K562 (cell line): Measurements from ENCODE around the gene NPAS3. TPM values are rescaled to one million over a fixed set of nuclear protein-coding genes. Genes with fewer than 3 reads are reported as not detected.

Experiments used
- ATAC-seq: fragments of 200-7000 bp; cut with Tn5 transposase; 3 replicates; pipeline ENCODE4 v1.9.1; 2020; ENCODE audit warnings: moderate library complexity
- BruUV-seq: library from RNA; stranded (reverse); fragments of 400-500 nt; replicated peaks from 2 replicates; lab custom pipeline; 2021; lab: Mats Ljungman, UMichigan
- CTCF ChIA-PET: fragments of 300-600 bp; formaldehyde crosslinking; extraction: SDS; loops from one replicate; lab custom pipeline; 2021; ENCODE audit warnings: low intra/inter-chr PET ratio; lab: Yijun Ruan, JAX
- POLR2A ChIA-PET: fragments of 300-600, 350-650 bp; sonication (Branson Sonifier 250); formaldehyde crosslinking; extraction: SDS; loops from one replicate; lab custom pipeline; 2021; ENCODE audit warnings: antibody characterized with exemption, inconsistent platforms; lab: Yijun Ruan, JAX
- DNase-seq, 4 experiments: peaks; one replicate each; pipeline versions ENCODE4 v3.0.0 to v3.0.0-alpha.2; 2011 to 2018; ENCODE audit warnings: low spot score in 3 of 4, mixed read lengths in 3 of 4; ENCODE audit errors: extremely low read depth in 1 of 4
- FAIRE-seq: peaks from 2 replicates; lab custom pipeline; 2011; peaks lifted over from hg19 to GRCh38; lab: Jason Lieb, UNC
- H2AFZ ChIP-seq: 2 replicates; pipeline ENCODE4 v1.6.0; 2011; ENCODE audit warnings: low read depth, low read length, control low read depth, inconsistent platforms
- H3K27ac ChIP-seq: fragments of 200-600 bp; 3 replicates; pipeline ENCODE4 v1.8.0; 2011; ENCODE audit warnings: low read depth, mild to moderate bottlenecking, control low read depth, inconsistent platforms, low read length, moderate library complexity, mixed read lengths; ENCODE audit errors: extremely low read depth
- H3K27me3 ChIP-seq, 2 experiments: fragments of 300-600 bp in 1 of 2; 2 replicates in 1 of 2; 3 replicates in 1 of 2; pipeline versions ENCODE4 v1.6.0 to v1.8.0; 2011; ENCODE audit warnings: inconsistent platforms in 2 of 2, low read length in 2 of 2, mild to moderate bottlenecking in 1 of 2, mixed read lengths in 1 of 2, moderate library complexity in 1 of 2; ENCODE audit not compliant: control insufficient read depth in 2 of 2, insufficient read depth in 2 of 2
- H3K36me3 ChIP-seq: fragments of 300-600 bp; 3 replicates; pipeline ENCODE4 v1.8.0; 2011; ENCODE audit warnings: mild to moderate bottlenecking, low read length, inconsistent platforms; ENCODE audit not compliant: control insufficient read depth, insufficient read depth
- H3K4me1 ChIP-seq, 2 experiments: fragments of 200-600 bp in 1 of 2; replicated peaks in 1 of 2; 2 replicates in 1 of 2; 3 replicates in 1 of 2; pipeline versions ENCODE4 v1.5.1 to v1.8.0; 2011; ENCODE audit warnings: inconsistent platforms in 2 of 2, low read length in 2 of 2, mild to moderate bottlenecking in 1 of 2, mixed read lengths in 1 of 2, moderate library complexity in 1 of 2; ENCODE audit not compliant: control insufficient read depth in 2 of 2, insufficient read depth in 2 of 2
- H3K4me2 ChIP-seq: 2 replicates; pipeline ENCODE4 v1.6.1; 2011; ENCODE audit warnings: low read length, control low read depth, inconsistent platforms, mixed read lengths; ENCODE audit not compliant: insufficient read depth
- H3K4me3 ChIP-seq: fragments of 200-600 bp; sonication (generic), shearing (Covaris generic); 2 replicates; pipeline ENCODE4 v1.5.1; 2016; ENCODE audit warnings: control low read depth, inconsistent platforms
- H3K79me2 ChIP-seq: fragments of 200-600 bp; 3 replicates; pipeline ENCODE4 v1.8.0; 2011; ENCODE audit warnings: low read length, inconsistent platforms; ENCODE audit not compliant: control insufficient read depth, insufficient read depth
- H3K9ac ChIP-seq, 2 experiments: 2 replicates each; pipeline versions ENCODE4 v1.6.0 to v1.6.1; 2011; ENCODE audit warnings: low read depth in 2 of 2, low read length in 2 of 2, control low read depth in 1 of 2, inconsistent platforms in 1 of 2, mild to moderate bottlenecking in 1 of 2, mixed read lengths in 1 of 2; ENCODE audit not compliant: insufficient read depth in 1 of 2
- H3K9me1 ChIP-seq: one replicate; pipeline ENCODE4 v1.6.0; 2011; ENCODE audit warnings: inconsistent platforms, mild to moderate bottlenecking, low read length, moderate library complexity; ENCODE audit not compliant: control insufficient read depth, insufficient read depth
- H3K9me3 ChIP-seq: replicated peaks from 2 replicates; pipeline ENCODE4 v1.5.1; 2011; ENCODE audit warnings: low read depth, low read length, inconsistent platforms; ENCODE audit not compliant: control insufficient read depth, insufficient read depth
- H4K20me1 ChIP-seq: replicated peaks from 2 replicates; pipeline ENCODE4 v1.6.1; 2011; ENCODE audit warnings: low read length, inconsistent platforms, mixed read lengths; ENCODE audit not compliant: control insufficient read depth, insufficient read depth
- ETS2 ChIP-seq: IDR thresholded peaks from 2 replicates; pipeline ENCODE4 v1.6.1; 2016; ENCODE audit warnings: borderline replicate concordance, missing genetic modification characterization, mild to moderate bottlenecking, moderate library complexity, missing compliant biosample characterization; ENCODE audit not compliant: poor library complexity, severe bottlenecking
- KLF16 ChIP-seq: IDR thresholded peaks from 2 replicates; pipeline ENCODE4 v1.6.1; 2016; ENCODE audit warnings: antibody characterized with exemption
- MCM7 ChIP-seq, 2 experiments: fragments of 450-650 bp; IDR thresholded peaks; 2 replicates each; pipeline ENCODE4 v1.6.1; 2016 to 2018
- MLX ChIP-seq, 2 experiments: fragments of 450-650 bp in 1 of 2; sonication (generic) in 1 of 2; formaldehyde crosslinking; conservative IDR thresholded peaks; 2 replicates each; pipeline versions ENCODE4 v1.4.0 to v1.8.1; 2020 to 2022; ENCODE audit warnings: mild to moderate bottlenecking in 1 of 2, missing genetic modification reagents in 1 of 2
- MTF1 ChIP-seq: fragments of 250-450 bp; sonication (Bioruptor Pico); IDR thresholded peaks from 2 replicates; pipeline ENCODE4 v1.9.0; 2021; ENCODE audit warnings: moderate library complexity, mild to moderate bottlenecking, inconsistent platforms, borderline replicate concordance
- NELFE ChIP-seq: IDR thresholded peaks from 2 replicates; pipeline ENCODE4 v1.6.1; 2011; ENCODE audit warnings: mild to moderate bottlenecking; ENCODE audit not compliant: insufficient read depth, insufficient read length
- NR2C2 ChIP-seq, 2 experiments: fragments of 200-800 bp in 1 of 2; sonication (Bioruptor generic) in 1 of 2; sonication (generic) in 1 of 2; formaldehyde crosslinking in 1 of 2; IDR thresholded peaks; 2 replicates each; pipeline versions ENCODE4 v1.6.1 to v1.8.0; 2016 to 2022; ENCODE audit warnings: mild to moderate bottlenecking in 1 of 2, missing compliant biosample characterization in 1 of 2, missing genetic modification characterization in 1 of 2, missing genetic modification reagents in 1 of 2
- ZNF717 ChIP-seq: fragments of 250-450 bp; sonication (Bioruptor Pico); IDR thresholded peaks from 2 replicates; pipeline ENCODE4 v1.5.0; 2021
- WGBS: fragments of 100-300 bp; shearing (Covaris generic); methylation state at CpG from one replicate; pipeline ENCODE4 v1.1.6; 2016; ENCODE audit warnings: low coverage, mixed read lengths; ENCODE audit not compliant: insufficient coverage; ENCODE audit errors: missing lambda C conversion rate; 5-methylcytosine and 5-hydroxymethylcytosine counted together
- in situ Hi-C: fragments of 300-500 bp; cut with MboI; formaldehyde crosslinking; loops from 4 replicates; pipeline ENCODE4 v1.15.0; 2018; ENCODE audit warnings: inconsistent platforms, mixed read lengths
- intact Hi-C: fragments of 100-400 bp; cut with micrococcal nuclease; formaldehyde crosslinking; loops from 2 replicates; pipeline ENCODE4 v1.14.2; 2022
- polyA plus RNA-seq, 8 experiments: library from polyadenylated mRNA; depleted of rRNA in 4 of 8; stranded (reverse) in 5 of 8; unstranded in 3 of 8; fragments of >200 nt; fragmentation: Nextera tagmentation in 2 of 8; fragmentation: Illumina TruSeq in 1 of 8; extraction: Ambion mirVana in 2 of 8; extraction: Trizol in 1 of 8; gene quantifications; 2 replicates each; pipeline versions ENCODE4 v1.2.1 to v1.2.3, GENCODE V29; 2011 to 2014; ENCODE audit warnings: inconsistent platforms in 1 of 8, missing spikeins in 1 of 8
- total RNA-seq, 7 experiments: library from RNA; depleted of rRNA in 6 of 7; stranded (reverse); fragments of >200 nt in 6 of 7; fragmentation: Illumina TruSeq in 2 of 7; extraction: Trizol in 2 of 7; gene quantifications; 2 replicates each; pipeline versions ENCODE4 v1.2.1 to v1.2.3, GENCODE V29; 2011 to 2021; ENCODE audit warnings: low replicate concordance in 1 of 7
- TF ChIP-seq, protein P1 (sequence below): fragments of 200-400 bp; formaldehyde crosslinking; IDR thresholded peaks from 2 replicates; pipeline ENCODE4 v1.6.1; 2017; ENCODE audit warnings: mild to moderate bottlenecking, low read depth, low read length, moderate library complexity
- TF ChIP-seq, protein P2 (sequence below): fragments of 450-650 bp; IDR thresholded peaks from 2 replicates; pipeline ENCODE4 v1.6.1; 2017; ENCODE audit warnings: antibody characterized with exemption, mild to moderate bottlenecking

Gene NPAS3
- total and polyA plus RNA-seq, 9 of the 15 experiments (the other 6 are each of a cell fraction or from before 2014, with no cell fraction given): 0.04 TPM; not detected in 8

DNA sequence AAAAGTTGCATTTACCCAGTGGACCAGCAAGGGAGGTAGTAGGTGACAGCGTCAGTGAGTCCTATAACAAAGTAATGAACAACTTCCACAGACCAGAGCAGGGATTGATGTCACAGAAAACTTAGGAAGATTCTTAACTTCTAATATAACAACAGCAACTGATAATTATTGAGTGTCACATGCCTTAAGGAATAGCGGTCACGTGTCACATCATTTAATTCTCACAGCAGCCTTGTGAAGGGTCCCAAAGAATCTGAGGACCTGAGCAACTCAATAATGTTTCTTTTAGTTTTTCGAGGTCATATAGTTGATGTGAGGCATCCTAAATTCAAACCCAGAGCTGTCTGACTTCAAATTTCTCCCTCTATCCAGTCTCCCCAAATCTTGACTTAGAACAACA is 590.0 kb downstream of the NPAS3 start:
- Histone ChIP-seq H3K9me3 (no peaks in the 10 kb centered on the region), H3K4me3 (no peak overlapping the region), H3K79me2 (no peaks in the 10 kb centered on the region), H2AFZ (no peak overlapping the region), H3K4me2 (no peak overlapping the region), H3K9me1 (no peaks in the 10 kb centered on the region), H3K36me3 (no peaks in the 10 kb centered on the region), H3K4me1 (no peaks in the 10 kb centered on the region), H3K9ac (no peak overlapping the region), H3K27ac (no peak overlapping the region), H4K20me1 (no peaks in the 10 kb centered on the region), H3K27me3 (no peaks in the 10 kb centered on the region)
- WGBS: 21% methylated on average over 2 of the region's 4 CpGs
- no peak for FAIRE-seq
- CTCF ChIA-PET: no interaction called here
- intact Hi-C loops (no loop called here), in situ Hi-C loops (no loop called here)
- BruUV-seq: no TSS peak
- TF ChIP-seq, protein P1, sequence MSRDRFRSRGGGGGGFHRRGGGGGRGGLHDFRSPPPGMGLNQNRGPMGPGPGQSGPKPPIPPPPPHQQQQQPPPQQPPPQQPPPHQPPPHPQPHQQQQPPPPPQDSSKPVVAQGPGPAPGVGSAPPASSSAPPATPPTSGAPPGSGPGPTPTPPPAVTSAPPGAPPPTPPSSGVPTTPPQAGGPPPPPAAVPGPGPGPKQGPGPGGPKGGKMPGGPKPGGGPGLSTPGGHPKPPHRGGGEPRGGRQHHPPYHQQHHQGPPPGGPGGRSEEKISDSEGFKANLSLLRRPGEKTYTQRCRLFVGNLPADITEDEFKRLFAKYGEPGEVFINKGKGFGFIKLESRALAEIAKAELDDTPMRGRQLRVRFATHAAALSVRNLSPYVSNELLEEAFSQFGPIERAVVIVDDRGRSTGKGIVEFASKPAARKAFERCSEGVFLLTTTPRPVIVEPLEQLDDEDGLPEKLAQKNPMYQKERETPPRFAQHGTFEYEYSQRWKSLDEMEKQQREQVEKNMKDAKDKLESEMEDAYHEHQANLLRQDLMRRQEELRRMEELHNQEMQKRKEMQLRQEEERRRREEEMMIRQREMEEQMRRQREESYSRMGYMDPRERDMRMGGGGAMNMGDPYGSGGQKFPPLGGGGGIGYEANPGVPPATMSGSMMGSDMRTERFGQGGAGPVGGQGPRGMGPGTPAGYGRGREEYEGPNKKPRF: no peak
- TF ChIP-seq KLF16: no peak
- TF ChIP-seq MTF1 (CRISPR knock-in tag): no peak
- TF ChIP-seq, protein P2, sequence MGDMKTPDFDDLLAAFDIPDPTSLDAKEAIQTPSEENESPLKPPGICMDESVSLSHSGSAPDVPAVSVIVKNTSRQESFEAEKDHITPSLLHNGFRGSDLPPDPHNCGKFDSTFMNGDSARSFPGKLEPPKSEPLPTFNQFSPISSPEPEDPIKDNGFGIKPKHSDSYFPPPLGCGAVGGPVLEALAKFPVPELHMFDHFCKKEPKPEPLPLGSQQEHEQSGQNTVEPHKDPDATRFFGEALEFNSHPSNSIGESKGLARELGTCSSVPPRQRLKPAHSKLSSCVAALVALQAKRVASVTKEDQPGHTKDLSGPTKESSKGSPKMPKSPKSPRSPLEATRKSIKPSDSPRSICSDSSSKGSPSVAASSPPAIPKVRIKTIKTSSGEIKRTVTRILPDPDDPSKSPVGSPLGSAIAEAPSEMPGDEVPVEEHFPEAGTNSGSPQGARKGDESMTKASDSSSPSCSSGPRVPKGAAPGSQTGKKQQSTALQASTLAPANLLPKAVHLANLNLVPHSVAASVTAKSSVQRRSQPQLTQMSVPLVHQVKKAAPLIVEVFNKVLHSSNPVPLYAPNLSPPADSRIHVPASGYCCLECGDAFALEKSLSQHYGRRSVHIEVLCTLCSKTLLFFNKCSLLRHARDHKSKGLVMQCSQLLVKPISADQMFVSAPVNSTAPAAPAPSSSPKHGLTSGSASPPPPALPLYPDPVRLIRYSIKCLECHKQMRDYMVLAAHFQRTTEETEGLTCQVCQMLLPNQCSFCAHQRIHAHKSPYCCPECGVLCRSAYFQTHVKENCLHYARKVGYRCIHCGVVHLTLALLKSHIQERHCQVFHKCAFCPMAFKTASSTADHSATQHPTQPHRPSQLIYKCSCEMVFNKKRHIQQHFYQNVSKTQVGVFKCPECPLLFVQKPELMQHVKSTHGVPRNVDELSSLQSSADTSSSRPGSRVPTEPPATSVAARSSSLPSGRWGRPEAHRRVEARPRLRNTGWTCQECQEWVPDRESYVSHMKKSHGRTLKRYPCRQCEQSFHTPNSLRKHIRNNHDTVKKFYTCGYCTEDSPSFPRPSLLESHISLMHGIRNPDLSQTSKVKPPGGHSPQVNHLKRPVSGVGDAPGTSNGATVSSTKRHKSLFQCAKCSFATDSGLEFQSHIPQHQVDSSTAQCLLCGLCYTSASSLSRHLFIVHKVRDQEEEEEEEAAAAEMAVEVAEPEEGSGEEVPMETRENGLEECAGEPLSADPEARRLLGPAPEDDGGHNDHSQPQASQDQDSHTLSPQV: no peak
- no peak for TF ChIP-seq NELFE
- no peak for TF ChIP-seq MLX (CRISPR knock-in tag; conservative IDR thresholded peaks at IDR 0.05)
- TF ChIP-seq ETS2 (tag): no peak
- TF ChIP-seq ZNF717: no peak
- no peak for TF ChIP-seq NR2C2 (CRISPR knock-in tag; IDR thresholded peaks at IDR 0.05)
- no peak for TF ChIP-seq NR2C2 (tag; IDR thresholded peaks at IDR 0.05)
- no peak for TF ChIP-seq MCM7 (IDR thresholded peaks at IDR 0.05)
- ATAC-seq: no peak
- no peak for DNase-seq
- POLR2A ChIA-PET: no interaction called here
